GM12891 (cell line): Measurements from ENCODE around the gene PIP4K2C.

Experiments
- POLR2A ChIP-seq: IDR thresholded peaks from 2 replicates; pipeline ENCODE4 v1.6.1; 2011; ENCODE audit warnings: low read depth, low read length, control low read depth
- POLR2AphosphoS5 ChIP-seq: IDR thresholded peaks from 2 replicates; pipeline ENCODE4 v1.6.1; 2011; ENCODE audit warnings: low read depth, low read length, control low read depth
- POU2F2 ChIP-seq: IDR thresholded peaks from 2 replicates; pipeline ENCODE4 v1.6.1; 2011; ENCODE audit warnings: low read depth, mild to moderate bottlenecking, control low read depth, low read length, moderate library complexity
- SPI1 ChIP-seq: IDR thresholded peaks from 2 replicates; pipeline ENCODE4 v1.6.1; 2011; ENCODE audit warnings: low read depth, low read length, control low read depth
- TAF1 ChIP-seq: IDR thresholded peaks from 2 replicates; pipeline ENCODE4 v1.6.1; 2011; ENCODE audit warnings: low read depth, low read length, control low read depth

- TF ChIP-seq POLR2A (no peak), POLR2AphosphoS5 (no peak), TAF1 (no peak), POU2F2 (no peak), SPI1 (no peak)
Observed at GRCh38 chr12:57623385-57623784, 32.4 kb downstream of the PIP4K2C start.
